KBM-7 (cell line): ENCODE data around the gene LRRC27.

Experiments used
- DNase-seq: peaks from one replicate; pipeline ENCODE4 v3.0.0-alpha.2; 2015
- in situ Hi-C: fragments of 300-500 bp; cut with MboI; formaldehyde crosslinking; loops from 2 replicates; pipeline ENCODE4 v1.14.3; 2020; ENCODE audit warnings: low sequenced_read_pairs, low pct_unique_long_range_greater_than_20kb, mixed read lengths

LRRC27 gene

GRCh38 chr10:132415255-132415654 is 83.3 kb downstream of the LRRC27 start:
- no peak for DNase-seq
- in situ Hi-C loops = no loop called here

- DNase-seq = no peak
- in situ Hi-C loops = no loop called here
Measured at GRCh38 chr10:132415956-132416355, 84.0 kb downstream of the LRRC27 start.

GRCh38 chr10:132416566-132417256 is 84.7 kb downstream of the LRRC27 start:
- DNase-seq = no peak
- in situ Hi-C loops = no loop called here

DNA sequence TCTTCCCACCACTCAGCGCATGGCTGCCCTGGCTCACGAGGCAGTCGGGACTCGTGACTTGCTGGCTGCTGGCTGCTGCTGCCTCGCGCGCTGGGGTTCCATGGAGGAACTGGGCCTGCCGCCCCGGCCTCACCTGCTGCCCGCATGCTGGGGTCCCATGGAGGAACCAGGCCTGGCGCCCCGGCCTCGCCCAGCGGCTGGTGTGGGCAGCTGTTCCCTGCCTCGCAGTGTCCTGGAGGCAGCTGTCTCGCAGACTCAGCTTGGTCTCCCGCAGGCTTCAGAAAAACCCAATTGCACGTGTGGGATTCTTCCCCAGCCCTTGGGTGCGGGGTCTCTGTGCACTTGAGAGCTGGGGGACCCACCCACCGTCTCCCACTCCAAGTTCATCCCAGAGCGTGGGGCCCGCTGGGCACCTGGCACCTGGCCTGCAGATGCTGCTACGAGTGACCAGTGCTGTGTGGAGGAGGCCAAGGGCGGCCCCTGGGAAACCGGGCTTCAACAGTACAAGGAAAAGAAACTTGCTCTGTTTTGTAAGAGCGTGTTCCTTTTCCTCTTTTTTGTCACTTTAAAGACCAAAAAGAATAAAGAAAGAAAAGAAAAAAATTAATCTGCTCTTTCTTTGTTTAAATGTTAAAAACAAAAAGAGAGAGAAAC is 85.4 kb downstream of the LRRC27 start:
- in situ Hi-C loops = no loop called here
- no peak for DNase-seq

DNA sequence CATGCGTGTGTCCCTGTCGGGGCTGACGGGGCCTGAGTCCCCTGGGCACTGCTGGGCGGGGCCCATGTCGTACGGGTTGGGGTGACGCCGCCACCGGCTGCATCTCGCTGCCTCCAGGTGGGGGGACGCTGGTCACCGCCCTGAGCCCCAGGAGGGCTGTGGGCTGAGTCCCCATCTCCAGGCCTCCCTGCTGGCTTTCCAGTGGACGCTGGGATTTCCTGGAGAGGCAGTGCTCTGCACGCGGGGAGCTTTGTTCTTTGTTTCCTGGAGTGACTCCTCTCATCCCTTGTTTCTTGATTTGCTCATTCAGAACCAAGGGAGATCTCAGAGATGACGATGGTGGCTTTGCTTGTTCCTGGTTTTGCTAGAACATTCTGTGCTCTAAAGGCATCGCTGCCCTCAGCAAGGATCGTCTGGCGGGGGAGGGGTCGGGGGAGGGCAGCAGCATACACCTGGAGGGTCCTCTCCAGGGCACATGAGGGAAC is 86.0 kb downstream of the LRRC27 start:
- in situ Hi-C loops = no loop called here
- DNase-seq = no peak

DNA sequence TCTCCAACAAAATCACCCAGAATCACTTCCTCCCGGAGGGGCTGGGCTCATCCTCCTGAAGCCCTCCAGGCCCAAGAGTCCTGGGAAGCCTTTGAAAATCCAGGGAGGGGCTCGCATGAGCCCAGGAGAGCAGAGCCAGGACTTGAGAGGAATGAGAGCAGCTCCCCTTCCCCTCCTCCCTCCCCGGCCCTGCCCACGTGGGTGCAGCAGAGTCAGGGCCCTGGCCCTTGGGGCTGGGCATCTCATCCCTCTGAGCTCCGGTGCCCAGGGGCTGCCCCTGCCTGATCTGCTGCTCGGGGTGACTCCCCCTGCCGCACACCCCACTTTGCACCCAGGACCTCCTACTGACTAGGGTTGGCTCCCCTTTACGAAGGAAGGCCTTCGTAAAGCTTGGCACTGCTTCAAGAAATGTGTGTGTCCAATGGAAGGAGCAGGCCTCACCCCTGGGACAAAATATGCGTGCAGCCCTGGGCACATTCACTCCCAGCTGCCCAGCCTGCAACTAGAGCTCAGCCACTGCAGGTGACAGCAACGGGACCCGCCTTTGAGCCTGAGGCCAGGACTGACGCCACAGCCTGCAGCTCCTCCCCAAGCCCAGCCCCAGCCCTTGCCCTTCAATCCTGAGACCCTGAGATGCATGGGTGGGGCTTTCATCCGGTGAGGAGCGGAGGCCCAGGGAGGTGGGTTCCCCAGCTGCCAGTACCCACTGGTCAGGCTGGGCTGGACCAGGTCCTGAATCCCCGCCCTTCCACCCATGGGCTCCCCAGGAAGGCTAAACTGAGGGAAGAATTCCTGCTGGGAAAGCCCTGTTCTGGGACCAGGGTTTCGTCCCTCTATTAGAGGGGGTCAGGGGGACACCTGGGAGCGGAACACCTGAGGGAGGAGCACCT is 86.8 kb downstream of the LRRC27 start:
- peak; percentile 32 for DNase-seq
- in situ Hi-C loops = no loop called here

DNA sequence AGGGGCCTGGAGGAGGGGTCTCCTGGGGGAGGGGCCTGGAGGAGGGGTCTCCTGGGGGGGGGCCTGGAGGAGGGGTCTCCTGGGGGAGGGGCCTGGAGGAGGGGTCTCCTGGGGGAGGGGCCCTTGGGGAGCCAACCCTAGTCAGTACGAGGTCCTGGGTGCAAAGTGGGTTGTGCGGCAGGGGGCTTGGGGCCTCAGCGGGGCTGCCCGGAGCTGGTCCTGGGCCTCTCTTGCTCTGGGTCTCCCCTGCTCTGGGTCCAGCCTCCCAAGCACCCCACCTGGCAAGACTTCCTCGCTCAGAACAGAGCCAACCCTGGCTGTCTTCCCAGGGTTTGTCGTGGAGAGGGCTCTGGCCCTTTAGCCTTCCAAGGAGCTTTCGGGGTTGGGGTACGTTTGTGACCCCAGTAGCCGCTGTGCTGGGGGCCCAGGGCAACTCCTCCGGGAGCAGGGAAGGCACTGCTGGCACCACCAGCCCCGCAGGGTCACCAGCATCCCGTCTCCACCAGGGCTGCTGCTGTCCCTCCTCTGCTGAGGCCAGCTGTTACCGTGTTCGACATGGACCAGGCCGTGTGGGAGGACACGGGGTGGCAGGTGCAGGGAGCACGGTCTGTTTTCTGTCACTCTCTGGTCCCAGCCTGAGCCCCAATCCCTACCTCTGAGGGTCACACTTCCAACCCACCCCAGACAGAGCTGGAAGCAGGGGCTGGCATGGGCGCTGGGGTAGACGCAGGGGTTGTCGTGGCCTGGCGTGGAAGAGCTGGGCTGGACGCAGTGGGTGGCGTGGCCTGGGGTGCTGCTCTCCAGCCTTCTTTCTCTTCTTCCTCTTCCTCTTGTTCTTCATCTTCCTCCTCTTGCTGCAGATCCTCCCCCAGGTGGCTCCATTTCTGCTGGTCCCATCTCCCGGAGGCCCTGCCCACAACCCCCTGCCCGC is 87.8 kb downstream of the LRRC27 start:
- in situ Hi-C loops = no loop called here
- peak; percentile 28 for DNase-seq

DNA sequence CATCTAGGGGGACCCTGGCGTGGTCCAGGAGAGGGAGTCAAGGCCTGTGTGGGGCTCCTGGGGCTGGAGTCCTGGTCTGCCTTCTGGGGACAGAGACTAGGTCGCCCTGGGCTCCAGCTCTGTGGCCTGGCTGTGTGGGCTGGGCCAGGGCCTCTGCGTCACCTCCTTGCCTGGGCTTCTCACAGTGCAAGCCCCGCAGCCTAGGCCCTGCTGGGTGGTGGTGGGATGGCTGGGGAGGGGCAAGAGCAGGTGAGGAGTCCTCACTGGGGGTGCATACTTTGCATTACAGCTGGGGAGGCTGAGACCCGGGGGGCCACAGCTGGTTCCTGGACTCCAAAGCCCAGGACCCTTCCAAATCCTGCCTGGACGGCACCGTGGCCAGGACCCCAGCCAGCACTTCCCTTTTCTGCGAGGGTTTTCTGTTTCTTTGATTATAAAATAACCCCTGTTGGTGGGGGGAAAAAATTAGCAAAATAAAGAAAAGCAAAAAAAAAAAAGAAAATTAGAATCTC is 88.5 kb downstream of the LRRC27 start:
- in situ Hi-C loops = no loop called here
- peak; percentile 64 for DNase-seq

DNA sequence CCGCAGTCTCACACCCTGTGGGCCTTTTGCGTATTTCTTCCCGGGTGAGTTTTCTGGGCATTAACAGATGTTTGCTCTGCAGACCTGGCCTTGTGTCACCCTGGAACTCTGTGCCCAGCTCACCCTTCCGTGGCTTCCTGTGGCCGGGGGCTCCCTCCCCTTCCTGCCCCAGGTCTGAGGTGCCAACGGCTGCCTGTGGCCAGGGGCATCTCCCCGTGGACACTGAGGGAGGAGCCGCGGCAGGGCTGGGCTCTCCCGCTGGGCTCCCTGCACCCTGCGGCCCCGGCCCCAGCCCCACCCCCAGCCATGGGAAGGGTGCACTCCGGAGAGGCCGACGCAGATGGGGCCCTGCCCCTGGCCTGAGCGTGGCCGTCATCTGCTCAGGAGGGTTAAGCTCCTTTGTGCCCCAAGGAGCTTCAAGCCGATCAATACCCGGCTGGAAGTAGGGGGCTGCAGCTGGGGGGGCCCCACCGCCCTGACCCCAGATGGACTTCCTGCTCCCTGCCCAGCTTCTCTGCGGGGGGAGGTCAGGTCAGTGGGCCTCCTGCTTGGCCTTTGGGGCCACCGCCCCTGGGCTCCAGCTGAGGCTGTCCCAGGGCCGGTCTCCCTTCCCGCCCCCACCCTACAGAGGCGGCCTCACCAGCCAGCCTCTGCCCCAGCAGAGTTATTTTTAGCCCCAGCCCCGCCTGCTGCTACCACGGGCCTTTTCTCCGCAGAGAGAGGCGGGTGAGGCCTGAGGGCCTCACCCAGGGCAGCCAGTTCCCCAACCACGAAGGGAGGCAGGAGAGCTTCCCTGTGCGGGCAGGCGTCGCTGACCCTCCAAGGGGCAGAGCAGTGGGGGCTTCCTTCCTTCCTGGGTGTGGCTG is 89.2 kb downstream of the LRRC27 start:
- in situ Hi-C loops = no loop called here
- DNase-seq = peak; percentile 80

DNA sequence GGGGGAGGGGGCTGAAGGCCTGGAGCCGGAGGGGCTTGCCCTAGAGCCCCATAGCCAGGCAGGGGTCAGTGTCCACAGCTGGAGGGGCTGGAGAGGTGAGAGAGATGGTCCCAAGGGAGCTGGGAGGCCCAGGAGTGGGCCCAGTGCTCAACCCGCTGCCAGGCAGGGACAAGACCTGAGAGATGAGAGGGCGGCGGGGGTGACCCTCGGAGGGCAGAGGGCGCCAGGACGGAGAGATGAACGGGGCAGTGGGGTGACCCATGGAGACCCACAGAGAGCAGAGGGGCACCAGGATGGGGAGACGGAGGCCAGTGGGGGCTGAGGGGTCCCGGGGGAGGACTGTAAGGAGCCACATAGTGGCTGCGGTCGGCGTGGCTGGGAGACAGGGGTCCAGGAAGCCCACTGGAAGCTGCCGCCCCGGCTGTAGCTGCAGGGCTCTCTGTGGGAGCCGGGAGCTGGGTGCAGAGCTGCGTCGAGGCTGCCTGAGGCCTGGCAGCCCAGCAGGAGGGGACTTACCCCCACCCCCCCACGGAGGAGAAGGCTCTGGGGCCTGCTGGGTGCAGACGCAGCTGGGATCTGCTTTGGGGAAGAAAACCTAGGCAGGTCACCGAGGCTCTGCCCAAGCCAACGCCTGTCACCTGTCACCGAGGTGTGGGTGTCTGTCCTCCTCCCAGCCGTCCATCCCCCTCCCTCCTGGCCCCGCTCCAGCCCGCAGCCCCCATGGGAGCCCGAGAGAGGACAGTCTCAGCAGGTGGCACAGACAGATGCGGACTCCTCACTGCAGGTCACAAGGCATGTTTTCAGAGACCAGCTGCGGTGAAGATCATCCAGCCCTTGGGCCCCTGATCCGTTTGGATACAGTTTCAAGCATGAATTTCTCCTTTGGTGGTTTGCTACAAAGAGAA is 90.1 kb downstream of the LRRC27 start:
- no peak for DNase-seq
- in situ Hi-C loops = no loop called here

- DNase-seq = peak; percentile 89
- in situ Hi-C loops = no loop called here
Measured at GRCh38 chr10:132422903-132423825, 91.2 kb downstream of the LRRC27 start.

DNA sequence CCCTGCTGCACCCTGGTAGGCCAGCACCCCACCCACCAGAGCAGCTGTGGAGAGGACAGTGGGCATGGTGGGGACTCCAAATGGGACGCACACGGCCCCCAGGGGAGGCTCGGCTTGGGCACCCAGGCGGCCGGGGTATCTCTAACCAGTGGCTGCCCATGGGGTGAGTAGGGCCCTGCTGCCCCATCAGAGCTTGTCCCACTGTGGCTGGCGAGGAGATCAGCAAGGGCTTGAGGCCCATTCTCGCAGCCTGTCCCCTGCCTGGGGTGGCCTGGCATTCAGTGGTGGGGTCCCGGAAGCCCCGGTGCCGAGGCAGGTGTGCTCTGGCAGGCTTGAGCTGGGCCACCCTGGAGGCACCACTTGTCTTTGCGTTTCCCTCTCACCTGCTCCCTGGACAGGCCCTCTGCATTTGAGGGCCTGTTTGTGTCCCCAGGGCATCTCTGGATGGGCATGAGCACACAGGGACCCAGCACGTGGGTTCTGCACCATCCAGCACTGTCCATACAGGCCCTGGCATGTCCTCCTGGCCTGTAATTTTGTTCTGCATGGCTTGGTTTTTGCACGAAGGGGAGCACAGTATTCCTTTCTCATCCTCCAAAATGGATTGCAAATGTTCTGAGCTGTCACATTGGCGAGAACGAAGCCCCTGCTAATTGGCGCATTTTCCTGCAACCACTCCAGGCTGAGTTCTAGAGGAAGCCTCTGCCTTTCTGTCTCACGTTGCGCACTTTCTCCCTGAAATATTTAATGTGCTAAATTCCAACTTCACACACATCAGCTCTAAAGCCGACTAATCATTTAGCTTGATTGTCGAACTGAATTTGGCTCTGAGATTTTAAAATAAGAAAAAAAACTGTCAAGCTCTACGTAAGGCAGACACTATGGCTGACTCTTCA is 92.2 kb downstream of the LRRC27 start:
- in situ Hi-C loops = no loop called here
- no peak for DNase-seq

DNA sequence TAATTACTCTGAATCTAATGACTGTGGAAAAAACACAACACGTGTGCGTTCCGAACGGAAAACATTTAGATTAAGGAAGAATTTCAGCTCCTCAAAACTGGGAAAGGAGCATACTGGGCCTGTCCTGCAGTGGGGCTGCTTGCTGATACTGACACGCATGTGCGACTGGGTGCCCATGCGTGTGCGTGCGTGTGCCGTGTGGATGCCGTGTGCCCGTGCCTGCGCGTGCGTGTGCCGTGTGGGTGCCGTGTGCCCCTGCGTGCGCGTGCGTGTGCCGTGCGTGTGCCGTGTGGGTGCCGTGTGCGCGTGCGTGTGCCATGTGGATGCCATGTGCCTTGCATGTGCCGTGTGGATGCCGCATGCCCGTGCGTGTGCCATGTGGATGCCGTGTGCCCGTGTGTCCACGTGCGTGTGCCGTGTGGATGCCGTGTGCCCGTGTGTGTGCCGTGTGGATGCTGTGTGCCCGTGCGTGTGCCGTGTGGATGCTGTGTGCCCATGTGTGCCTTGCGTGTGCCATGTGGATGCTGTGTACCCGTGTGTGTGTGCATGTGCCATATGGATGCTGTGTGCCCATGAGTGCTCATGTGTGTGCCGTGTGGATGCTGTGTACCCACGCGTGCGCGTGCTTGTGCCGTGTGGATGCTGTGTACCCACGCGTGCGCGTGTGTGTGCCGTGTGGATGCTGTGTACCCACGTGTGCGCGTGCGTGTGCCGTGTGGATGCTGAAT is 93.2 kb downstream of the LRRC27 start:
- in situ Hi-C loops = no loop called here
- DNase-seq = no peak

GRCh38 chr10:132425757-132426155 is 93.8 kb downstream of the LRRC27 start:
- DNase-seq = no peak
- in situ Hi-C loops = no loop called here
